ENCODE measurements around the gene MRPS6.
A peak's percentile ranks its signal among the peaks of the same experiment; 100 is the strongest.

MRPS6 gene

GRCh38 chr21:34071683-34072082 is 1.7 kb upstream of the MRPS6 start:
- no peak for DNase-seq (ENCODE audit: low read depth)

DNA sequence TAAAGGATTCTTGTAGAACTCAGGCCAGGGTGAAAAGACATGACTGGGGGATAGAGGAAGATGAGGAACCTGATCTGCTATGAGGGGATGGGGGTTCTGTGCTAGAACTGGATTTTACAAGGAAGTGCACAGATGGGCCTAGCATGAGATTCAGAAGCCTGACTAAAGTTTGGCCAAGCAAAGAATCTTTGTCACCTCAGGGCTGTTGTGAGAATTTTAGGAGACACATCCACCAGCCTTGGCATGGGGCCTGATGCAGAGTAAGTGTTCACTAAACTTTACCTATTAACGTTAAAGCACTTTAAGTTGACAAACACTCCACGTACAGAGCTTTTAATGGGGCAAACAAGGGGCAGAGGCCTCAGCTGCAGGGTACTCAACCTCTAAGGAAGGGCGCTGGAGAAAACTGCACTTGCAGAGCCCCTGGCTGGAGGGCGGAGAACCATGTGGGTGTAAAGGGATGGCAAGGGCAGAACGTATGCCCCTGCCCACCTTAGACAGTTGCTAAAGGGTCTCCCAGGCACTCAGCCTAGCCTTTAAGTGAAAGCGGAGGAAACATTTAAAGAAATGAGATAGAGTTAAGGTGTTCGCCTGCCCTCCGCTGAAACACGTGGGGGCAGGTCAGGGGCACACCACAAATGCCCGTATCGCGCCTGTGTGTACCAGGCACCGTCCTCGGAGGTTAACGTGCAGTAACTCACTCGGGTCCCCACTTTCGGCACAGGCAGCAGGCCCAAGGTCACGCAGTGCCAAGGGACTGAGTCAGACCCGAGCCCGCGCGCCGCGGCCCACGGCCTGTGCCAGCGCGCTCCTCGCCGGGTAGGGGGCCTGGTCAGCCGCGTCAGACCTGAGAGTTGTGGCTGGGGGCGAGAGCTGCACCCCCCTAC is 990 bp upstream of the MRPS6 start:
- DNase-seq (ENCODE audit: low read depth), result peak; percentile 51

GRCh38 chr21:34073749-34074282 is 438 bp downstream of the MRPS6 start:
- DNase-seq (ENCODE audit: low read depth), result no peak

DNA sequence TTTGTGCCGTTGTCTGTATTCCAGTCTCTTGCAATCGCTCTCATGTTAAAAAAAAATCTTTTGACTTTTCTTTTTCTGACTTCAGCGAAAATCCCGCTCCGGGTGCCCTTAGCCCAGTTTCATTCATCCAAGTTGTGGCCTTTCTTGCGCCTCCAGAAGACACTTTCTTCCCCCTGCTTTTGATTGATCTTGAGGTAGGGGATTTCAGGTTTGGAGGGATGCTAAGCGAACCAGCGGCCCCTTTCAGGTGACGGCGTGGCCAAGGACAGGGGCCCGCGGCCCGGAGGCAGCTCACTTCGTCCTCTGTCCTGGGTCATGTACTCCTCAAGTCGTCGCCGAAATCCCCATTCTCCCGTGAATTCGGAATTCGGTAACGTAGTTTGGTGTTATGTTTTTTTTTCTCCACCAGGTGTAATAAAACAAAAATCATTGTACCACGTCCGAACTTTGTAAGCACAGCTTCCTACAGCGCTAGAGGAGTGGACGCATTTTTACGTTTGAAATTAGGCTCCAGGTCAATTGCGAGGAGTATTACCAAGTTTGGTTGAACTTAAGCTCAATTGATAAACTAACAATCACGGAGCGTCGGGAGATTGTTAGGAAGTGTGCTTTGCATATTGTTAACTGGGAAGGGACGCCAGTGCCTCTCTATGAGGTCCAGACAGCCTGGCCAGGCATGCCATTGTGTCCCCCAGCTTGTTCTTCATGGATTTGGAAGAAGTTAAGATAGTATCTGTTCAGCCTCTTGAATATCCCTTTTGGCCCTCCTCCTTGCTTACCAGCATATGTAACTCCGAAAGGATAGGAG is 1.1 kb downstream of the MRPS6 start:
- no peak for DNase-seq (ENCODE audit: low read depth)

- no peak for DNase-seq (ENCODE audit: low read depth)
These were observed 1.7 kb downstream of the MRPS6 start for GRCh38 chr21:34075091-34075425.

DNA sequence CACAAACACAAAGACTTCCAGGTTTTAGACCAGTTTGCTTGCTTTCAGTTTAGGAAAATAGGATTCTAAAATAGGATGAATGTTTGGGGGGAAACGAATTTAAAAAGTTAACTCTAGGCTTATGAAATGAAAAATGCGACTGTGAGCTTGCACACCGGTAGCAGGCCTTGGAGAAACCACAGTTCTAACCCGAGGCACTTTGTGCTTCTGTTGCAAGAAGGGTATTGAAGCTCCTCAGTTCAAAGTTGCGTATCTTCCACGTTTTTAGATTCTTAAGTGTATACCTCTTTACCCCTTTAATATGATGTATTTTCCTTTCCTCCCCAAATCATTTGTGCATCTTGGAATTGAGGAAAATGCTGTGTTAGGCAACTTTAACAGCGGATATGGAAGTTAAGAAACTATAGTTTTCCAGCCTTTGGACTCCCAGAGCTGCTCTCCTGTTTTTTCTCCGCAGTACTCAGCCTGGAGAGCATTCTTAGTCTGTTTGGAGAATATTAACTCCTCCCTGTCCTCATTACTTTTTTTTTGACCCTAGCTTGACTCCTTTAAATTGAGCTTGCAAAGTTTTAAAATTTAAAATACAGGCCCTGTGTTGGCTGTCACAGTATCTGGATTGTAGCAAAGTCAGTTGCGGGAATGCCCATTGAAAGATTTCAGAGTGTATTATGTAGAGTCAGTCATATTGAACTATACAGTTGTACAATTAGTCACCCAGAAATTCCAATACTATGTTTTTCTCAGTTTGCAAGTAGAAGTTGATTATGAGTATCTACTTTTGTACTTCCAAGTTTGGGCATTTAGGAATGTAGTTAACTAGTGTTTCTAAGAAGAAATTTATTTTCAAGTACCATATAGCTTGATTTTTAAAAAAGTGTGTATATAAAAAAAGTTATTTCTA is 2.6 kb downstream of the MRPS6 start:
- peak; percentile 61 for DNase-seq (ENCODE audit: low read depth)

- DNase-seq (ENCODE audit: low read depth), result no peak
These were observed 3.5 kb downstream of the MRPS6 start for GRCh38 chr21:34076835-34077234.

DNA sequence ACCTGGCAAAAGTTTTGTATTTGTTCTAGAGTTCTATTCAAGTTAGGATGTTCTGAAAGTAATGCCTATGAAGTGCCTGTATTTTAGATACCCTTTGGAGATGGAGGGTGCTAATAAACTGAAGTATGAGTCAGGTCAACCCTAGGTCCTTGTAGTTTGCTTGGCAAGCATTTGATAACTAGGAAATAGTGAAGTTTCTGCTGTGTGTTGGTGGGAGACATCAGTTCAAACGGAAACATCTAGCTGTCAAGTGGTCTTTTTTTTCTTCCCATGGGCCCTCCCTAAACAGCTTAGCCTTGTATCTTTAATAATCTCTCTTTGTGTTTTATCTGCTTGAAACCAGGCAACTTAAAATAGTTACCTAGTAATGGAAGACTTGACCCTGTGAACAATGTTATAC is 4.5 kb downstream of the MRPS6 start:
- DNase-seq (ENCODE audit: low read depth), result no peak

GRCh38 chr21:34078915-34079314 is 5.5 kb downstream of the MRPS6 start:
- DNase-seq (ENCODE audit: low read depth), result no peak

DNA sequence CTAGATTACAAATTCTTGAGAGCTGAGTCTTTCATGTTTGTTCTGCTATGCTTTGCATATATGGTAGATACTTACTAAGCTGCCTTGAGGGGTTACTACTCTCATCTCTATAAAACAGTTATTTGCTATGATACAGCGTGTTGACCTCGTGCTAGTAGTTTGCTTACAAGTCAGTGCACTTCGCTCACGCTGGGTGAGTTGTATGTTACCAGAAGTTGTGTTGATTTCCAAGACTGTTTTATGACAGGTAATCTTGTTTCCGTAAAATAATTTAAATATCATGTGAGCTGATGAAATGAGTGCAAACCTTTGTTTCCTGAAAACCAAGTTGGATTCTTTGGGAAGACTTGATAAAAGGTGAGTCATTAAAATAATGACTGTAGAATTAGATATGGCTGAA is 7.3 kb downstream of the MRPS6 start:
- DNase-seq (ENCODE audit: low read depth), result no peak

GRCh38 chr21:34082769-34083168 is 9.4 kb downstream of the MRPS6 start:
- DNase-seq (ENCODE audit: low read depth), result no peak

- no peak for DNase-seq (ENCODE audit: low read depth)
These were observed 10.0 kb downstream of the MRPS6 start for GRCh38 chr21:34083357-34083756.

DNA sequence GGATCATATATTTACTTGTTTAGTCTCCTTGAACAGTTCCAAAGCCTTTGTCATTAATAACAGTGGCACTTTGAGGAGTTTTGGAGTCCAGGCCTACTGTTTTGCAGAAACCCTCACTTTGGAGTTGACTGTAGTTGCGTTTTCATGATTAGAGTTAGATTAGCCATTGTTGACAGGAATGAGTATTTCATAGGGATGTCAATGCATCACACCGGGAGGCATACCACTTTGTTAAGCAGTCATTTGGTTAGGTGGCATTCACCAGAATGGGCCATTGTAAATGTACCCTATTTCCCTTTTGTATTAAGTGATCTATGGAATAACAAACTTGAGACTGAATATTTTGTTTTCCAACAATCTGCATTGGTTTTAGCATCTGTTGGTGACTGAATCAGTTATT is 11.8 kb downstream of the MRPS6 start:
- no peak for DNase-seq (ENCODE audit: low read depth)

DNA sequence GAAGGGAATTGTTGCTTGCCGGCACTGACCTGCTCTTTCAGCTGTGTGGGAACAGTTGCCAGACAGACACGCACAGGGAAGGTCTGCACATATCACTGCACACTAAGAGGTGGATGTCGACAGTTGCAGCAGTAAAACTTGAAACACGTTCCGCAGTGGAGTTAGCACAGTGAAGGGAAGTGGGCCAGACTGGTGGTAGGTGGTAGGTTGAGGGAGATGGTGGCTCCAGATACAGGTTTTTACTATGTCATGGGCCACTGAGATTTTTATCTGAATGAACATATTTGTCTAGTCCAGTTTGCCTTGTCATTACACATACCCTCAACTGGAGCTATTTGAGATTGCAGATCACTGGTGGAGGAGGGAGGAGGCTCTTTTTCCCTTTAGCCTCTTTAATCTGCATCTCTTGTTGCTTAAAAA is 13.5 kb downstream of the MRPS6 start:
- DNase-seq (ENCODE audit: low read depth), result no peak

- no peak for DNase-seq (ENCODE audit: low read depth)
These were observed 15.4 kb downstream of the MRPS6 start for GRCh38 chr21:34088752-34089151.

- DNase-seq (ENCODE audit: low read depth), result no peak
These were observed 17.7 kb downstream of the MRPS6 start for GRCh38 chr21:34091032-34091431.

DNA sequence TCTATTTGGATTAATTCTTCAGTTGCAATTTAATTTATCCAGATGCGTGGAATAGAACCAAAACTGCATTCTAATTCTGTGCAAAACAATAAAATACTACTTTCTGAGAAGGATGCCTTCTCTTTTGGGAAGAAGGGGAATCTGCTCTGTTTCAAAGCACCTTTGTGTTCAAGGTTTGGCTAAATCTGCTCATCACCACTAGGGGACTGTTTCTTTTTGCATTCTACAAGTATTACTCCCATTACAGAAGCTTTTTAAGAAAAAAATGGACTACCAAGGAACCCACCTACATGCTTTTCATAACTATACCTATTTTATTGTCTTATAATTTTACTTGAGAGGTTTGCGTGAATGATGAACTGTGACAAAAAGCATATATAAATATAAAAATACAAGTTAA is 18.2 kb downstream of the MRPS6 start:
- DNase-seq (ENCODE audit: low read depth), result no peak

DNA sequence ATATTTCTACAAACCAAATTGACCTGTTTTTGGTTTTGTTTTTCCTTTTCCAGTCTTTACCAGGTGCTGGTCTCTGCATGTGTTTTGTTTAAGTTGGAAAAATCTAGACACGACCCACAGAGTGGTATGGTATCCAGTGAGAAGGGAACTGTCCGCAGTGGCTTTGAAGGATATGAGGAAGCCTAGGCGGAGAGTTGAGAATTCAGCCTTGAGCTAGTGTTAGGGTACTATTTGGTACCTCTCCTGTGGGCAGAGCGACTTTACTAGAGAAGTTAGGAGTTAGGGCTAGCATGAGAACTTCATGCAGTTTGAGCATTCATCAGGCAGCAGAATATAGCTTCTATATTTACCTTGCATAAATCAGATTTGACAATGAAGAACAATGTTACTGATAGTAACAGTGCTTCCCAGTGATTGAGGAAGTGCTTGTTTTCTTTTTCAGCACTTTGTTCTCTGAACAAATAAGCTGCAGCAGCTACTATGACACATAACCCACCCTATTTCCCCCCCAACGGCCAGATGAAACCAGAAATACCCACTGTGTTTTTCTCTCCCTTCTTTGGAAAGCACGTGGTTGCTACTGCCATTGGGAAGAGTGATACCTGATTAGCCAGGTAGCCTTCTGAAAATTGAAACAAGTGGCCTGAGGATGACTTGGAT is 19.0 kb downstream of the MRPS6 start:
- DNase-seq (ENCODE audit: low read depth), result no peak

DNA sequence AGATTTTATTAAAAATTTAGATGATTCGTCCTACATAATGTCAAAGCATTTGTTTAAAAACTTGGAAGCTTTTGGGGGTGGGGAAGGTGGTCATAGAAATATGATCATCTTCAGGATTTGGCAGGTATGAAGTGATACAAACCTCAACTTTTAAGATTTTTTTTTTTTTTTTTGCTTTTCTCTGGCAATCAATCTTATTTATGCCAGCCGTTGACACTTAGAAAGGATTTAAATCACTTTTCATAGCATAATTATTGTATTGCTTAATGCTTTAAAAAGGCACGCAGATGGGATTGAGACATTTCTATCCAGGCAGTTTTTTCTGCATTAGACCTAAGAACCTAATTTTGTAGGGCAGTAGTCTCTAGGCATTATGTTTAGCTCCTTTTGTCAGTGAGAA is 19.7 kb downstream of the MRPS6 start:
- DNase-seq (ENCODE audit: low read depth), result peak; percentile 43

GRCh38 chr21:34094949-34095348 is 21.6 kb downstream of the MRPS6 start:
- no peak for DNase-seq (ENCODE audit: low read depth)

DNA sequence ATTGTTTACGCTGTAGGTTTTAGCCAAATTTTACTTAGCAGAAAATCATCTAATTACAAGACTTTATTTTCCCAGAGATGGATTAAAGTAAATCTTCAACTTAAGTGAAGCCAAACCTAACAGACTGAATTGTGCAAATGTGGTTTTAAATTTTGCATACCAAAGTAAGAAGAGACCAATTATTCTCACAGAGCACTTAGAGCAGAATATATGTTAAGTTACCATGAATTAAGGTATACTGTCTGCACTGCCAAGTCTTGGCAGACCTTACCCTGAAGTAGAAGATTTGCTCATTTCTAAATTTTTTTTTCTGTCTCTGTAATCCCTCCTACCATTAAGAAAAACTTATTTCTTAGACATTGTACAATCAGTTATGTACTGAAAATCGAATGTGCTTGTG is 24.1 kb downstream of the MRPS6 start:
- DNase-seq (ENCODE audit: low read depth), result no peak

DNA sequence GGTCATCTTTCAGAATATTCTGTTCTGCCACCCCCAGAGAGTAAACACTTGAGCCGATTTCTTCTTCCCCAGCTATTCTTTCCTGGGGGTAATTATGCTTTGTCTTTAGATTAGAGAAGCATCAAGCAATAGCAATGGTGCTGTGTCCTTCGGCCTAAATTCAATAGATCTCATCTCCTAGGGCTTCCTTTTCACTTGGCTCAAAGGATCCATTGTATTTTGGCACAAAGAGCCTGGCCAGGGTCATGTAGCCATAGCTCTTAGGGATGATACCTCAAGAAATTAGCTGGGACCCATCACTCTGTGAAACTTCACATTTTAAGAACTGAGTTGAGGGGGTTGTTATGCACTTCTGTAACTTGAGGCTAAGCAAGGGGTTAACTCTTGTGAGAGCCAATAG is 27.0 kb downstream of the MRPS6 start:
- no peak for DNase-seq (ENCODE audit: low read depth)

All from amniotic epithelial cell (primary cell).